HAP-1 (cell line): ENCODE data around the gene PADI1.

Experiments used
- DNase-seq, 2 experiments: peaks; one replicate each; pipeline ENCODE4 v3.0.0-alpha.2; 2016 to 2020; ENCODE audit warnings: low spot score in 2 of 2
- H3K27me3 ChIP-seq: fragments of 250-450 bp; sonication (Bioruptor Pico); 2 replicates; pipeline ENCODE4 v1.5.1; 2020; ENCODE audit warnings: low read depth, mild to moderate bottlenecking, moderate library complexity
- H3K36me3 ChIP-seq: fragments of 250-450 bp; sonication (Bioruptor Pico); replicated peaks from 2 replicates; pipeline ENCODE4 v1.5.1; 2020; ENCODE audit warnings: mild to moderate bottlenecking
- H3K4me1 ChIP-seq: fragments of 250-450 bp; sonication (Bioruptor Pico); 2 replicates; pipeline ENCODE4 v1.5.1; 2020; ENCODE audit warnings: mild to moderate bottlenecking
- H3K4me3 ChIP-seq: fragments of 250-450 bp; sonication (Bioruptor Pico); 2 replicates; pipeline ENCODE4 v1.5.1; 2020; ENCODE audit warnings: mild to moderate bottlenecking, moderate library complexity
- H3K9me3 ChIP-seq: fragments of 250-450 bp; sonication (Bioruptor Pico); 2 replicates; pipeline ENCODE4 v1.5.1; 2020; ENCODE audit warnings: mild to moderate bottlenecking, moderate library complexity
- in situ Hi-C: fragments of 300-500 bp; cut with MboI; formaldehyde crosslinking; loops from 3 replicates; pipeline ENCODE4 v1.14.3; 2020; ENCODE audit warnings: low sequenced_read_pairs, inconsistent platforms, mixed read lengths

The PADI1 gene

GRCh38 chr1:17295292-17295691 lies 90.4 kb downstream of the PADI1 start:
- Histone ChIP-seq H3K4me1 (no peaks in the 10 kb centered on the region), H3K9me3 (no peaks in the 10 kb centered on the region), H3K36me3 (no peaks in the 10 kb centered on the region), H3K4me3 (no peak overlapping the region), H3K27me3 (peaks cover 16% of the 10 kb centered on the region)
- no peak for DNase-seq
- in situ Hi-C loops, result no loop called here
